ENCODE data around the gene CYP26C1.
A peak's percentile ranks its signal among the peaks of the same experiment; 100 is the strongest.

Gene CYP26C1

DNA sequence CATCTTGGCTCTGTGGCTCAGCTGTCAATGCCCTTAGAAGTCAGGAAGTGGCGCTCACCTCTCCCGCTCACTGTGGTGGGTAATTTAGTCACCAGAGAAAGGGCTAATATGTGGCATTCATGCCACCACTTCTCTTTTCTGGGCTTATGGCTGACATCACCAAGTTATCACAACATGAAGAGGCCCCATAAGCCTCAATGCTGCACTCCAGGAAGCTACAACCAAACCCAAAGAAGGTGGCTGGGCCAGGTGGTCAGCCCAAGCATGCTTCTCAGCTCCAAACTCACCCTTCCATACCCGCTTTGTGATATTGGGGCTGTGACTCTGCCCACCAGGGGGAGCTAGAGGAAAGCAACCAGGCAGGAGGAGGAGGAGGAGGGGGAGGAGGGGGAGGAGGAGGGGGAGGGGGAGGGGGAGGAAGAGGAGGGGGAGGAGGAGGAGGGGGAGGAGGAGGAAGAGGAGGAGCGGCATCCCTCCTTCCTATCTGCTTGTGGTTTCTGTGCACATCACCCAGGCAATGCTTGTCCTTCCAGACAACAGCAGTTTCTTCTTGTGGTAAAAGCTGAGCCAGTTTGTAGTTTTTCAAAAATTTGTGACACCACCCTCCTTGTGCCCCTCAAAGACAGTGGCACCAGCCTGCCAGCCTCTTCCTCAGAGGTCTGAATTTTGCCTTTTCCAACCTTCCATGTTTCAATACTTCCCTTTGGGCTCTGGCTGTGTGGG lies 55.2 kb downstream of the CYP26C1 start:
- TF ChIP-seq GABPA (IDR thresholded peaks at IDR 0.05; ENCODE audit: low read depth) (no peak), SPI1 (IDR thresholded peaks at IDR 0.05; ENCODE audit: borderline replicate concordance, low read depth) (peak; percentile 51; the same call in 1 of the 2 replicates), POLR2AphosphoS5 (IDR thresholded peaks at IDR 0.05; ENCODE audit: low read depth) (no peak)
- TF ChIP-seq, protein P1, sequence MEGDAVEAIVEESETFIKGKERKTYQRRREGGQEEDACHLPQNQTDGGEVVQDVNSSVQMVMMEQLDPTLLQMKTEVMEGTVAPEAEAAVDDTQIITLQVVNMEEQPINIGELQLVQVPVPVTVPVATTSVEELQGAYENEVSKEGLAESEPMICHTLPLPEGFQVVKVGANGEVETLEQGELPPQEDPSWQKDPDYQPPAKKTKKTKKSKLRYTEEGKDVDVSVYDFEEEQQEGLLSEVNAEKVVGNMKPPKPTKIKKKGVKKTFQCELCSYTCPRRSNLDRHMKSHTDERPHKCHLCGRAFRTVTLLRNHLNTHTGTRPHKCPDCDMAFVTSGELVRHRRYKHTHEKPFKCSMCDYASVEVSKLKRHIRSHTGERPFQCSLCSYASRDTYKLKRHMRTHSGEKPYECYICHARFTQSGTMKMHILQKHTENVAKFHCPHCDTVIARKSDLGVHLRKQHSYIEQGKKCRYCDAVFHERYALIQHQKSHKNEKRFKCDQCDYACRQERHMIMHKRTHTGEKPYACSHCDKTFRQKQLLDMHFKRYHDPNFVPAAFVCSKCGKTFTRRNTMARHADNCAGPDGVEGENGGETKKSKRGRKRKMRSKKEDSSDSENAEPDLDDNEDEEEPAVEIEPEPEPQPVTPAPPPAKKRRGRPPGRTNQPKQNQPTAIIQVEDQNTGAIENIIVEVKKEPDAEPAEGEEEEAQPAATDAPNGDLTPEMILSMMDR (IDR thresholded peaks at IDR 0.05; ENCODE audit: insufficient read depth, low read length) = peak; percentile 53
- TF ChIP-seq, protein P2, sequence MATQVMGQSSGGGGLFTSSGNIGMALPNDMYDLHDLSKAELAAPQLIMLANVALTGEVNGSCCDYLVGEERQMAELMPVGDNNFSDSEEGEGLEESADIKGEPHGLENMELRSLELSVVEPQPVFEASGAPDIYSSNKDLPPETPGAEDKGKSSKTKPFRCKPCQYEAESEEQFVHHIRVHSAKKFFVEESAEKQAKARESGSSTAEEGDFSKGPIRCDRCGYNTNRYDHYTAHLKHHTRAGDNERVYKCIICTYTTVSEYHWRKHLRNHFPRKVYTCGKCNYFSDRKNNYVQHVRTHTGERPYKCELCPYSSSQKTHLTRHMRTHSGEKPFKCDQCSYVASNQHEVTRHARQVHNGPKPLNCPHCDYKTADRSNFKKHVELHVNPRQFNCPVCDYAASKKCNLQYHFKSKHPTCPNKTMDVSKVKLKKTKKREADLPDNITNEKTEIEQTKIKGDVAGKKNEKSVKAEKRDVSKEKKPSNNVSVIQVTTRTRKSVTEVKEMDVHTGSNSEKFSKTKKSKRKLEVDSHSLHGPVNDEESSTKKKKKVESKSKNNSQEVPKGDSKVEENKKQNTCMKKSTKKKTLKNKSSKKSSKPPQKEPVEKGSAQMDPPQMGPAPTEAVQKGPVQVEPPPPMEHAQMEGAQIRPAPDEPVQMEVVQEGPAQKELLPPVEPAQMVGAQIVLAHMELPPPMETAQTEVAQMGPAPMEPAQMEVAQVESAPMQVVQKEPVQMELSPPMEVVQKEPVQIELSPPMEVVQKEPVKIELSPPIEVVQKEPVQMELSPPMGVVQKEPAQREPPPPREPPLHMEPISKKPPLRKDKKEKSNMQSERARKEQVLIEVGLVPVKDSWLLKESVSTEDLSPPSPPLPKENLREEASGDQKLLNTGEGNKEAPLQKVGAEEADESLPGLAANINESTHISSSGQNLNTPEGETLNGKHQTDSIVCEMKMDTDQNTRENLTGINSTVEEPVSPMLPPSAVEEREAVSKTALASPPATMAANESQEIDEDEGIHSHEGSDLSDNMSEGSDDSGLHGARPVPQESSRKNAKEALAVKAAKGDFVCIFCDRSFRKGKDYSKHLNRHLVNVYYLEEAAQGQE (IDR thresholded peaks at IDR 0.05; ENCODE audit: insufficient replicate concordance, low read depth) = no peak
- H3K27ac ChIP-seq (replicated peaks) = no peak overlapping the region
- DNase-seq (ENCODE audit: low read depth in 1 of 2, low spot score in 1 of 2) = peak; percentile 35 to 74
- peaks cover 4% of the 10 kb centered on the region for H3K27me3 ChIP-seq (ENCODE audit: insufficient read depth, poor library complexity, severe bottlenecking)
- no peak overlapping the region for H3K4me3 ChIP-seq (replicated peaks; ENCODE audit: insufficient read depth, low read length)
